ENCODE results near the gene NCF2. TPM values are rescaled to one million over a fixed set of nuclear protein-coding genes. Genes with fewer than 3 reads are reported as not detected.

NCF2 gene
- total RNA-seq, 1 donor from 2014 or later = 9.8 TPM

GRCh38 chr1:183582021-183582713 is 8.1 kb downstream of the NCF2 start:
- Histone ChIP-seq H3K4me3 (peak overlapping the region in 1 of 2 donors; percentile 31), H3K36me3 (no peaks in the 10 kb centered on the region), H3K27me3 (no peaks in the 10 kb centered on the region), H3K4me1 (peaks cover 8 to 17% of the 10 kb centered on the region in 2 donors), H3K9me3 (no peaks in the 10 kb centered on the region), H3K27ac (peak overlapping the region; percentile 50 to 63)
- DNase-seq (ENCODE audit: low spot score in 2 of 2) = peak in 1 of 2 donors; percentile 64
- TF ChIP-seq CTCF (IDR thresholded peaks at IDR 0.05) = no peak
- intact Hi-C loops (cut with DNase I) = loop anchor here (5.0 kb wide), 1 partner anchor 40 kb away; no protein-coding TSS in a partner anchor

- Histone ChIP-seq H3K27me3 (no peaks in the 10 kb centered on the region), H3K4me1 (peaks cover 18 to 29% of the 10 kb centered on the region in 2 donors), H3K9me3 (no peaks in the 10 kb centered on the region), H3K36me3 (no peaks in the 10 kb centered on the region), H3K4me3 (no peak overlapping the region), H3K27ac (peak overlapping the region in 1 of 2 donors; percentile 14)
- TF ChIP-seq CTCF (IDR thresholded peaks at IDR 0.05) = no peak
- DNase-seq (ENCODE audit: low spot score in 2 of 2) = peak; percentile 27 to 65
- intact Hi-C loops (cut with DNase I) = loop anchor here (2.0 to 5.0 kb wide), 2 partner anchors 37 to 42 kb away; no protein-coding TSS in a partner anchor
These were observed 10.0 kb downstream of the NCF2 start for GRCh38 chr1:183580281-183580682.

- no peaks in the 10 kb centered on the region for H3K27me3 ChIP-seq
- no peaks in the 10 kb centered on the region for H3K36me3 ChIP-seq
- H3K9me3 ChIP-seq = no peaks in the 10 kb centered on the region
- no peak overlapping the region for H3K27ac ChIP-seq
- no peak for TF ChIP-seq CTCF (IDR thresholded peaks at IDR 0.05)
- peak in 1 of 2 donors; percentile 61 for DNase-seq (ENCODE audit: low spot score in 2 of 2)
- no peak overlapping the region for H3K4me3 ChIP-seq
- intact Hi-C loops (cut with DNase I) = no loop called here
- H3K4me1 ChIP-seq = peaks cover 18 to 37% of the 10 kb centered on the region in 2 donors
These were observed 11.4 kb downstream of the NCF2 start for GRCh38 chr1:183578856-183579255.

- no peak for TF ChIP-seq CTCF (IDR thresholded peaks at IDR 0.05)
- Histone ChIP-seq H3K4me3 (no peak overlapping the region), H3K36me3 (no peaks in the 10 kb centered on the region), H3K27ac (peak overlapping the region in 1 of 2 donors; percentile 22), H3K4me1 (peaks cover 18 to 37% of the 10 kb centered on the region in 2 donors), H3K27me3 (no peaks in the 10 kb centered on the region), H3K9me3 (no peaks in the 10 kb centered on the region)
- intact Hi-C loops (cut with DNase I) = no loop called here
- peak in 1 of 2 donors; percentile 46 for DNase-seq (ENCODE audit: low spot score in 2 of 2)
These were observed 12.3 kb downstream of the NCF2 start for GRCh38 chr1:183577897-183578465.

GRCh38 chr1:183576537-183576936 is 13.7 kb downstream of the NCF2 start:
- no peaks in the 10 kb centered on the region for H3K9me3 ChIP-seq
- H3K27ac ChIP-seq = peak overlapping the region in 1 of 2 donors; percentile 56
- intact Hi-C loops (cut with DNase I) = no loop called here
- H3K36me3 ChIP-seq = no peaks in the 10 kb centered on the region
- no peaks in the 10 kb centered on the region for H3K27me3 ChIP-seq
- peaks cover 15 to 28% of the 10 kb centered on the region in 2 donors for H3K4me1 ChIP-seq
- H3K4me3 ChIP-seq = no peak overlapping the region
- DNase-seq (ENCODE audit: low spot score in 2 of 2) = peak in 1 of 2 donors; percentile 58
- TF ChIP-seq CTCF (IDR thresholded peaks at IDR 0.05) = no peak

Data from ascending aorta (tissue), 2 donors.